Body of pancreas (tissue), 4 donors: Measurements from ENCODE around the gene ALPI.

ENCODE experiments used
- CTCF ChIP-seq, 7 experiments: fragments of 450-650 bp in 4 of 7; fragments of 200-600 bp in 3 of 7; sonication (generic) in 3 of 7; IDR thresholded peaks; one replicate each; pipeline ENCODE4 v1.5.1; 2016 to 2019; ENCODE audit warnings: antibody characterized with exemption in 7 of 7
- POLR2A ChIP-seq, 3 donors: fragments of 450-650 bp; IDR thresholded peaks; one replicate each; pipeline ENCODE4 v1.6.1; 2016; ENCODE audit warnings: antibody characterized with exemption in 3 of 3, mild to moderate bottlenecking in 2 of 3

GRCh38 chr2:232498452-232498851 lies 42.5 kb downstream of the ALPI start:
- no peak for TF ChIP-seq CTCF (IDR thresholded peaks at IDR 0.05)
- no peak for TF ChIP-seq POLR2A (IDR thresholded peaks at IDR 0.05)
